Activated CD4-positive, alpha-beta T cell treated with anti-CD3 and anti-CD28 coated beads, Interleukin-2, amount 10 ng/mL, durations not matched to agents 7 days and 5 days (primary cell): ENCODE measurements around the gene CPA5. TPM values are rescaled to one million over a fixed set of nuclear protein-coding genes. Genes with fewer than 3 reads are reported as not detected.

ENCODE experiments used
- CTCF ChIA-PET: fragments of 350-600 bp; sonication (Branson Sonifier 250); formaldehyde crosslinking; loops from one replicate; lab custom pipeline; 2021; ENCODE audit warnings: antibody characterized with exemption; lab: Charles Lee
- POLR2A ChIA-PET: fragments of 350-600 bp; sonication (Branson Sonifier 250); formaldehyde crosslinking; loops from one replicate; lab custom pipeline; 2021; ENCODE audit warnings: antibody characterized with exemption; lab: Charles Lee
- DNase-seq: peaks from one replicate; pipeline ENCODE4 v3.0.0-alpha.2; 2020
- H3K27ac Mint-ChIP-seq: one replicate; pipeline ENCODE4 v1.8.0; 2021; ENCODE audit warnings: mild to moderate bottlenecking, moderate library complexity, mixed read lengths
- H3K27me3 Mint-ChIP-seq: one replicate; pipeline ENCODE4 v1.8.0; 2021; ENCODE audit warnings: mixed read lengths
- H3K36me3 Mint-ChIP-seq: one replicate; pipeline ENCODE4 v1.8.0; 2021; ENCODE audit warnings: low read depth, mixed read lengths
- H3K4me1 Mint-ChIP-seq: one replicate; pipeline ENCODE4 v1.8.0; 2021; ENCODE audit warnings: mixed read lengths
- H3K4me3 Mint-ChIP-seq: one replicate; pipeline ENCODE4 v1.8.0; 2021; ENCODE audit warnings: mild to moderate bottlenecking, moderate library complexity, mixed read lengths
- H3K9me3 Mint-ChIP-seq: one replicate; pipeline ENCODE4 v1.8.0; 2021; ENCODE audit warnings: mixed read lengths
- total RNA-seq, 2 experiments: library from RNA; stranded (reverse); gene quantifications; one replicate each; pipeline ENCODE4 v1.2.3, GENCODE V29; 2021

CPA5 gene
- total RNA-seq, 2 experiments from 2014 or later = not detected

DNA sequence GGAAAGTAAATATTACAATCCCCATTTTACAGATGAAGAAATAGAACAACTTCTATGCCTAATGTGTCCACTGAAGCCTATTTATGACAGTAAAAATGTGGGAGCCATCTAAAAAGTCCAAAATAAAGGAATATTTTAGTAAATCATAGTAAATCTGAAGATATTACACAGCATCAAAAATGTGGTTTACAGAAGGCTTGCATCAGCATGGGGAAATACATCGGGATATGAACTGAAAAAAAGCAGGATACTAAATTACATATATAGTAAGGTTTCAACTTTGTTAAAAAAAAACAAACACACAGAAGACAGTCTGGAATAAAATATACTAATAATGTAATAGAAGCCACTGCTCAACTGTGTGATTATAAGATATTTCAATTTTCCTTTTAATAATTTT, 56.5 kb downstream of the CPA5 start:
- H3K27me3 Mint-ChIP-seq = no peaks in the 10 kb centered on the region
- no peaks in the 10 kb centered on the region for H3K9me3 Mint-ChIP-seq
- no peak overlapping the region for H3K27ac Mint-ChIP-seq
- ChIA-PET POLR2A (no interaction called here), CTCF (interaction anchor here (1.4 kb wide), 1 partner anchor 11 kb away, joined by 3 read pairs; no protein-coding TSS in a partner anchor)
- peaks cover 6% of the 10 kb centered on the region for H3K4me1 Mint-ChIP-seq
- H3K4me3 Mint-ChIP-seq = no peak overlapping the region
- DNase-seq = no peak
- peaks cover 26% of the 10 kb centered on the region for H3K36me3 Mint-ChIP-seq

DNA sequence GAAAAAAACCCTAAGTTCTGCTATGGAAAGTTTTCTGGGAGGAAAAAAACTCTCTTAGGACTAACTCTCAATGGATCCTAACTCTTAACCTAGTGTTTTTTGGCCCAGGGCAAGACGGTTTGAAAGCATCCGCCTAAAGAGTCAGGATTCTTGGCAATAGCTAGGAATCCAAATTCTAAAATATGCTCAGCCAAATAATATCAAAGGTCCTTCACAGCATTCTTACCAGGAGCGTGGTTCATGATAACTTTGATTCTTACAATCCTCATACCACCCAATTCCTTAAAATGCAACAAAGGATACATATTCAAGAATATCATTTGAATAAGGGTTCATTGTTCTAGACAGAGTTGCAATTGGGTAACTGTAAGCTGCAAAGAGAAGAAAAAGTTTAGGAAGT, 57.0 kb downstream of the CPA5 start:
- peaks cover 26% of the 10 kb centered on the region for H3K36me3 Mint-ChIP-seq
- H3K4me3 Mint-ChIP-seq = no peak overlapping the region
- H3K27me3 Mint-ChIP-seq = no peaks in the 10 kb centered on the region
- no peaks in the 10 kb centered on the region for H3K9me3 Mint-ChIP-seq
- ChIA-PET CTCF (interaction anchor here (1.4 kb wide), 1 partner anchor 10 kb away, joined by 3 read pairs; no protein-coding TSS in a partner anchor), POLR2A (interaction anchor here (0.6 kb wide), 1 partner anchor 27 kb away, joined by 3 read pairs; no protein-coding TSS in a partner anchor)
- DNase-seq = no peak
- peaks cover 6% of the 10 kb centered on the region for H3K4me1 Mint-ChIP-seq
- H3K27ac Mint-ChIP-seq = no peak overlapping the region

DNA sequence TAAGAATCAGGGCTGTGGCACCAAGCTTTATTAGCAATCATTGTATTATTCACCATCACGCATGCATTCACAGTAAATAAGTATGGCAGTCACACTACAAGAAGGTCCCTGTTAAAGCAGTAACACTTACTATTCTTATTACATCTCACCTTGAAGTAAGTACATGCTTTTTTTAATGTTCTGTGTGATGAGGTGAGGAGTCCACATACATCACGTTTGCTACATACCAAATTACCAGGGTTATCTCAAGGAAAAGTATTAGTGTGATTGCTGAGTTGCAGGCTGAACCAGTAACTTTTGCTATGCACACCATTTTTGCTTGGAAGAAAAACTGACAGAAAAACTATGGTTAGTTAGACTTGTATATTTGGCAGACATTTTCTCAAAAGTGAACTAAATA, 60.4 kb downstream of the CPA5 start:
- POLR2A ChIA-PET = no interaction called here
- Mint-ChIP-seq H3K4me3 (no peak overlapping the region), H3K4me1 (no peaks in the 10 kb centered on the region), H3K9me3 (no peaks in the 10 kb centered on the region), H3K27ac (no peak overlapping the region), H3K36me3 (peaks cover 23% of the 10 kb centered on the region), H3K27me3 (no peaks in the 10 kb centered on the region)
- DNase-seq = no peak
- CTCF ChIA-PET = interaction anchor here (0.9 kb wide), 1 partner anchor 13 kb away, joined by 3 read pairs; no protein-coding TSS in a partner anchor

DNA sequence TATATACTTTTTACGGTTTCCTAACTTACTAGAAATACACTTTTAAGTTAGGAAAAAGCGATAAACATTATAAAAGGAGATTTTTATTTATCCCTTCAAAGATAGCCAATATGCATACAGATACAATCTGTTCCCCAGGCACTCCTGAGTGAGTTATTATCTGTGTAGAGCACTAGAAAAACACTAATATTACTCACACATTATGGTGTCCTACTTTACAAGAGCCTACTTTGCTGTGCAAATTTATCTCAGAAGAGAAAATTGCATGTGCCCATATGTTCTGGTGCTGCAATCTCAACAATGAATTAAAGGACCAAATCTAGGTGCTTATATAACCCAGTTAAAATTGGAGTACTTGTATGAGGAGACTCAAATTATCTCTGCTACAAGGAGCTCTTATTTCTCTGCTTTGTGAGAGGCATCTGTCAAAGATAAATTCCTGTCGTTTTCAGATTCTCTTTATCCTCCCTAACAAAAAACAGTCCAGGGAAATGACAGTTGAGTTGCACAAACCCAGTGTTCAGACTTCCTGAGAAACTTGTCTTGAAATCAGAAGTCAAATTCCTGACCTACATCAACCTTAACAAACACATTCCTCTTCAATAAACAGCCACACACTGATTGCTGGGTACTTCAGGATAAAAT, 64.6 kb downstream of the CPA5 start:
- Mint-ChIP-seq H3K36me3 (peaks cover 12% of the 10 kb centered on the region), H3K27me3 (no peaks in the 10 kb centered on the region), H3K4me1 (peaks cover 6% of the 10 kb centered on the region), H3K27ac (no peak overlapping the region), H3K4me3 (no peak overlapping the region), H3K9me3 (no peaks in the 10 kb centered on the region)
- ChIA-PET CTCF (no interaction called here), POLR2A (no interaction called here)
- no peak for DNase-seq

DNA sequence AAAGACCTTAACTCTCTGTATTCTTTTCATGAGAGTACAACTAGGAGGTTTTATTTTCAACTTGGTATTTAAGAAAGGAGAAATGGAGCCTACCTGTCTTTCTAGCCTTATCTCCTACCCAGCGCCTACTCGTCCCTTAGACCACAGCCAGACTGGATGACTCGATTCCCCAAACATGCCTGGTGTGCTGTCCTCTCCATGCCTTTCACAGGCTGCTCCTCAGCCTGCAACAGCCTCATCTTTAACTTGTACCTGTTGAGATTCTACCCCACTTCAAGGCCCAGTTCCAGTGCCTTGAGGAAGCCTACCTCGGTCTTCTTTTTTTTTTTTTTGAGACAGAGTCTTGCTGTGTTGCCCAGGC, 65.1 kb downstream of the CPA5 start:
- no peak overlapping the region for H3K4me3 Mint-ChIP-seq
- CTCF ChIA-PET = no interaction called here
- H3K4me1 Mint-ChIP-seq = peaks cover 10% of the 10 kb centered on the region
- no peaks in the 10 kb centered on the region for H3K27me3 Mint-ChIP-seq
- no peak for DNase-seq
- POLR2A ChIA-PET = no interaction called here
- peaks cover 12% of the 10 kb centered on the region for H3K36me3 Mint-ChIP-seq
- no peaks in the 10 kb centered on the region for H3K9me3 Mint-ChIP-seq
- H3K27ac Mint-ChIP-seq = no peak overlapping the region

DNA sequence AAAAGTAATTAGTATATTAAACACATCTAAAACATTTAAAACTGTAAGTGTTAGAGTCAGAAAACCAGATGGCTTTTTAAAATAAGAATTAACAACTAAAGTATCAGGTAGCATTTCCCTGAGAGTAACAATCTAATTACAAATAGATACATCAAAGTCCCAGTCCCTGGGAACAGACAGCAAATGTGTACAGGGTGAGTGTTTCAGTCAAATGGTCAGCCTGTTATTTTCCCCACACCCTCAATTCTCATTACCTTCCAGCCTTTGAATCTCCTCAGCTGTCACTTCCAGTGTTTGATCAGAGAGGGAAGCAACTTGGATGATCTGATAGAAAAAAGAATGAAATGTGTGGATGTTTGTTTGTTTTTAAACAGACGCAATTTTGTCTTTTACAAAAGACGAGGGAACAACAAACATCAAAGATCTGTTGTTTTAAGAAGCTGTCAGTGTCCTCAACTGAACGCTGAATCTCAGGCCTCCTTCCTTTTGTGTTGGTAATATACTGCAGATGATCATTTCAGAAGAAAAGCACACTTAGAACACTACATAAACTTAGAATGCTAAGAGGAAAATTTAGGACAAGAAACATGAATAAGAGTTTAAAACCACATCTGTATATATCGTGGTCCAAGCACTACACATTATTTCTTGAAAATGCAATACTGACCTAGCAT, 66.4 kb downstream of the CPA5 start:
- POLR2A ChIA-PET = no interaction called here

DNA sequence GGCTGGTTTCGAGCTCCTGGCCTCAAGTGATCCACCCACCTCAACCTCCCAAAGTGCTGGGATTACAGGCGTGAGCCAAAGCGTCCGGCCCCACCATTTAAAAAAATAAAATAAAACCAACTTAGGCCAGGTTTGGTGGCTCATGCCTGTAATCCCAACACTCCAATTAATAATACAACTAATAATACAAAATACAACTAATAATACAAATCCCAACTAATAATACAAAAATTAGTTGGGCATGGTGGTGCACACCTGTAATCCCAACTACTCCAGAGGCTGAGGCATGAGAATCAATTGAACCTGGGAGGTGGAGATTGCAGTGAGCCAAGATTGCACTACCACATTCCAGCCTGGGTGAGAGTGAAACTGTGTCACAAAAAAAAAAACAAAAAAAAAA, 68.6 kb downstream of the CPA5 start:
- H3K4me3 Mint-ChIP-seq = no peak overlapping the region
- H3K9me3 Mint-ChIP-seq = no peaks in the 10 kb centered on the region
- ChIA-PET POLR2A (no interaction called here), CTCF (interaction anchor here (1.1 to 1.6 kb wide), 2 partner anchors 21 to 33 kb away, joined by 3 to 4 read pairs; no protein-coding TSS in a partner anchor)
- no peak overlapping the region for H3K27ac Mint-ChIP-seq
- DNase-seq = no peak
- H3K27me3 Mint-ChIP-seq = no peaks in the 10 kb centered on the region
- H3K4me1 Mint-ChIP-seq = peaks cover 44% of the 10 kb centered on the region
- H3K36me3 Mint-ChIP-seq = peaks cover 15% of the 10 kb centered on the region

More for the DNA sequence above, 66.4 kb downstream of the CPA5 start:
- peaks cover 22% of the 10 kb centered on the region for H3K4me1 Mint-ChIP-seq
- no peaks in the 10 kb centered on the region for H3K9me3 Mint-ChIP-seq
- H3K36me3 Mint-ChIP-seq = peaks cover 15% of the 10 kb centered on the region
- no peak overlapping the region for H3K27ac Mint-ChIP-seq
- H3K27me3 Mint-ChIP-seq = no peaks in the 10 kb centered on the region
- CTCF ChIA-PET = interaction anchor here (1.4 kb wide), 1 partner anchor 9 kb away, joined by 3 read pairs; no protein-coding TSS in a partner anchor
- no peak overlapping the region for H3K4me3 Mint-ChIP-seq
- DNase-seq = no peak

DNA sequence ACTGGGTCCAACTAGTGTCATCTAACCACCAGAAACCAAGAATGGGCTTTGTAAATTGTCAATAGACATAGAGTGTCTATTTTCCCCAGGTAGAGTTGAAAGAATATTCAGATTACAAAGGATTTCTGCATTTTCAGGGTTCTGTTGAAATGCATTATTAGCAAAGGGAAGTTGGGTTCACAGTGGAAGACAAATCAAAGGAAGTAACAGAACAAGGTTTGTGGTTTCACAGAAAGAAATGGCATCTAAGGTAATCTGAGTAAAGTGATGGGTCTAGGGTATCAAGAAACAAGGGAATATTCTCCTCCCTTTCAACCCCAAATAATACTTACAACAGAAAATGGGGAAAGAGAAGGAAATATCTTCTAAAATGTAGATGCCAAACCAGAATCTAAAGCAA, 70.4 kb downstream of the CPA5 start:
- ChIA-PET CTCF (interaction anchor here (1.7 kb wide), 1 partner anchor 17 kb away, joined by 4 read pairs; no protein-coding TSS in a partner anchor), POLR2A (no interaction called here)
- Mint-ChIP-seq H3K27ac (peak overlapping the region; percentile 1), H3K9me3 (no peaks in the 10 kb centered on the region), H3K27me3 (no peaks in the 10 kb centered on the region), H3K4me1 (peaks cover 58% of the 10 kb centered on the region), H3K36me3 (peaks cover 13% of the 10 kb centered on the region), H3K4me3 (no peak overlapping the region)
- DNase-seq = no peak

DNA sequence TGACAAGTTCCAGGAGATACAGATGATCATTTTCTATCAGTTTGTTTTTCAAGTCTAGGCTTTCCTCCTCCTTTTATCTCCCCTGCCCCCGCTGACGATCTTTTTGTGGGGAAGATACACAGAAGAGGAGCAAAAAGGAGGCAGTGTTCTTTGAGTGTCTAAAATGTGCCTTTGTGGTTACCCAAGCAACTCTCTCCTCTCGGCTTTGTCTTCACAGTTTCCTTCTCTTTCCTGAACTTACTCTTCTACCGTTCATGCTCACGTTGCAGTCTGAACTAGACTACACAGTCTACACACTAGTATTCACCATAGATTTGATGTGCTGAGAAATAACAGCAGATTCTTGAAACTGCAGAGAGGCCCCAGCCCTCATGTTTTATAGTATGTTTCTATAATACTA, 72.6 kb downstream of the CPA5 start:
- DNase-seq = peak; percentile 24
- H3K9me3 Mint-ChIP-seq = no peaks in the 10 kb centered on the region
- peak overlapping the region; percentile 82 for H3K27ac Mint-ChIP-seq
- ChIA-PET CTCF (no interaction called here), POLR2A (no interaction called here)
- H3K27me3 Mint-ChIP-seq = no peaks in the 10 kb centered on the region
- H3K4me1 Mint-ChIP-seq = peaks cover 70% of the 10 kb centered on the region
- peaks cover 8% of the 10 kb centered on the region for H3K36me3 Mint-ChIP-seq
- peak overlapping the region; percentile 7 for H3K4me3 Mint-ChIP-seq

DNA sequence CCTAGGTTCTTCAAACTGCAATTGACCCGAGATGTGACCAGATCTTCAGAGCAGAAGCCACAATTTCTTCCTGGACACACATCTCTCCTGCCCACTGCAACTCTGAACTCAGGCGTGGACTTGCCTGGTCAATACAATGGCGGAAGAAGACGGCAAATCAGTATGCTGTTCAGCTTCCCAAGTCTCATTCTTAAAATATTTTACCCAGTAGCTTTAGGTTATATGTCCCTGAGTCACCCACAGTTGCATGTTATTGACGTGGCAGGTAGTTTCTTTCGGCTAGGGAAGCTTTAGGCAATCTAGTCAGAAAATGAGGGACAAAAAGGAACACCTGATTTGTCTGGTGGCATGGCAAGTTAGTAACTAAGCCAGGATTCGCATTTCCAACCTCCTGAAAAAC, 73.7 kb downstream of the CPA5 start:
- Mint-ChIP-seq H3K27me3 (no peaks in the 10 kb centered on the region), H3K36me3 (peaks cover 8% of the 10 kb centered on the region), H3K4me1 (peaks cover 75% of the 10 kb centered on the region), H3K27ac (no peak overlapping the region), H3K4me3 (no peak overlapping the region), H3K9me3 (no peaks in the 10 kb centered on the region)
- DNase-seq = no peak
- ChIA-PET POLR2A (no interaction called here), CTCF (interaction anchor here (0.7 kb wide), 1 partner anchor 13 kb away, joined by 3 read pairs; no protein-coding TSS in a partner anchor)

Other genes starting within 250 kb of the CPA5 start
- gene TMEM209, start 139.4 kb upstream of the CPA5 start, total RNA-seq = 10 to 100 TPM; 41.6 to 46.6 TPM
- gene SSMEM1, start 137.0 kb upstream of the CPA5 start, total RNA-seq = not detected
- gene CPA2, start 78.0 kb upstream of the CPA5 start, total RNA-seq = not detected
- gene CPA4, start 51.7 kb upstream of the CPA5 start, total RNA-seq = not detected
- not detected for gene CPA1, start 35.7 kb downstream of the CPA5 start, total RNA-seq
- gene CEP41, start 96.2 kb downstream of the CPA5 start, total RNA-seq = 10 to 100 TPM; 18.5 to 19.6 TPM
- 1 to 10 TPM; 1.2 TPM for gene MEST, start 147.3 kb downstream of the CPA5 start, total RNA-seq